GM18520 (cell line): ENCODE results near the gene ZNF177.

ENCODE experiments used
- ATAC-seq: cut with Tn5 transposase; IDR thresholded peaks from one replicate; pipeline ENCODE4 v1.9.1; 2021; ENCODE audit not compliant: unreplicated experiment

Gene ZNF177

DNA sequence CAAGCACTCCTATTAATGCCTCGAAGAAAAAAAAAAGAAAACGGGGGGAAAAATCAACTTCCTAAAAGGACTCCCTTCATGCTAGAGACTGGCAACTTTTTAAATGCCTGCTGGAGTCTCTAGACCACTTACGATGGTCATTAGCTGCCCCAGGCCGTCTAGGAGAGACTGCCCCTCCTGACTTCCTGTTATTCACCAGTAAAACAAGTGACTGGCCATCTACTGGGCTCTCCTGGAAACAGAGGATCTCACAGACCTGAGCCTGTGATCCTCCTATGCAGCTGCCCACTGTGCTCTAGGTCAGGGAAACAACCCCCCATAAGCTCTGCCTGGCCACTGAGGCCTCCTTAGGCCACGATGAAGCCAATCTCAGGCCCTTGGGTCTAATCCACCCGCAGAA is 65.1 kb downstream of the ZNF177 start:
- ATAC-seq = no peak

- ATAC-seq = no peak
Observed at GRCh38 chr19:9430444-9430843, 67.6 kb downstream of the ZNF177 start.

DNA sequence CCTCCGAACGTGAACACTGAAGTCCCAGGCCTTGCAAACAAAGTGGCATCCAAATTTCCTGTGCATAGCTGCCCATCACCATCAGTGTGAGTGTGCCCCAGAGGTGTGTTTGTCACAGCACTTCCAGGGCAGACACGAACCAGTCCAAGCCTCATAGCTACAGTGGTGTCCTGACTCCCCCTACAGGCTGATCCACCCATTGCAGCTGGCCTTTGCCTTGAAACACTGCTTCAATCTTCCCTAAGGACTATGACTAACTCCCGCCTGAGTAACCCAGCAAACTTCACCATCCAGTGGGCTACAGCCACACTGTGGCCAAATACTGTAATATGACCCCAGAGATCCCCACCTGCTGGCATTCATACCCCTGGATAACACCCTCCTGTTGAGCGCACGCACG is 68.7 kb downstream of the ZNF177 start:
- ATAC-seq = no peak
